Measurements from ENCODE around the gene EFCAB12.

GRCh38 chr3:129473067-129473768 is 44.8 kb upstream of the EFCAB12 start:
- TF ChIP-seq CTCF (conservative IDR thresholded peaks at IDR 0.05) (no peak), EZH2 (IDR thresholded peaks at IDR 0.05; ENCODE audit: low read depth) (no peak)
